Skeletal muscle satellite cell (primary cell): ENCODE measurements around the gene FHOD3.

Source experiments
- H3K27me3 ChIP-seq: 2 replicates; pipeline ENCODE4 v1.7.0; 2013; ENCODE audit warnings: low read length; ENCODE audit not compliant: control insufficient read depth, insufficient read depth
- H3K36me3 ChIP-seq: 2 replicates; pipeline ENCODE4 v1.7.0; 2013; ENCODE audit warnings: mild to moderate bottlenecking, control low read depth, low read length; ENCODE audit not compliant: insufficient read depth
- H3K4me1 ChIP-seq: 2 replicates; pipeline ENCODE4 v1.7.0; 2013; ENCODE audit warnings: low read length; ENCODE audit not compliant: control insufficient read depth, insufficient read depth
- H3K4me2 ChIP-seq: 2 replicates; pipeline ENCODE4 v1.7.0; 2013; ENCODE audit warnings: mild to moderate bottlenecking, low read length
- H3K4me3 ChIP-seq: 2 replicates; pipeline ENCODE4 v1.7.0; 2013; ENCODE audit warnings: low read length
- H3K9ac ChIP-seq: 2 replicates; pipeline ENCODE4 v1.7.0; 2013; ENCODE audit warnings: mild to moderate bottlenecking, low read depth, low read length, moderate library complexity
- H3K9me3 ChIP-seq: replicated peaks from 2 replicates; pipeline ENCODE4 v1.7.0; 2013; ENCODE audit warnings: mild to moderate bottlenecking, control low read depth, low read length

Gene FHOD3

DNA sequence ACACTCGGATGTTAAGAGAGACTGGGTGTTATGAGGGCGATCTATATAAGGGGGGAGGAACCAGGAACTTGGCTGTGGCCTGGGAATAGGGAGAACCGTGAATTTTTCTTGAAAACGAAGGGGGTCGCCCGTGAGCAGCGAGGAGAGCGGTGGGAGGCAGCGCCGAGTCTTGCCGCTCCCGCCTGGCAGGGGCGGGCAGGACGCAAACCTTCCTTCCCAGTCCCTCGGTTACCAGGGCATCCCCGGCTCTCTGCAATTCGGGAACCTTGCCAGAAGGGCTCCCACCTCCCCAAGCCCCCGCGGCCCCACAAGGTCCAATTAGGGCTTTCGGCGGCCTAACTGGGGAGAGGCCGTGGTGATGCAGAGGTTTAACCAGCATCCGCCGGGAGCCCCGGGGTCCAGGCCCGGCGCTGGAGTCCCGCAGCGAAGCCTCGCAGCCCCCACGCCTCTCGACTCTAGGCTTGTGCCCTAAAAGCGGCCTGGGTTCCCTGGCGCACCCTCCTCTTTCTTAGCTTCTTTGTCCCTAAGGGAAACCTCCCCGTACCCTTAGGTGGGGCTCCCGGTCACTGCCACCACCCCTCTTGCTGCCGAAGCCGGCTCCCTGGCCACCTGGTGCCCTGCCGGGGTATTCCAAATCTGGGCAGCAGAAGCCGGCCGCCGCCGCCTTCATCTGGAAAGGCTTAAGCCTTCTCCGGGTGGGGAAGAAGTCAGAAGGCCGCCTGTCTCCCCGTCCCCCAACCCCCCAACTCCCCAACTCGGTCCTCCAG, 680 bp upstream of the FHOD3 start:
- peak overlapping the region; percentile 84 for H3K9ac ChIP-seq
- H3K4me3 ChIP-seq = peak overlapping the region; percentile 79

DNA sequence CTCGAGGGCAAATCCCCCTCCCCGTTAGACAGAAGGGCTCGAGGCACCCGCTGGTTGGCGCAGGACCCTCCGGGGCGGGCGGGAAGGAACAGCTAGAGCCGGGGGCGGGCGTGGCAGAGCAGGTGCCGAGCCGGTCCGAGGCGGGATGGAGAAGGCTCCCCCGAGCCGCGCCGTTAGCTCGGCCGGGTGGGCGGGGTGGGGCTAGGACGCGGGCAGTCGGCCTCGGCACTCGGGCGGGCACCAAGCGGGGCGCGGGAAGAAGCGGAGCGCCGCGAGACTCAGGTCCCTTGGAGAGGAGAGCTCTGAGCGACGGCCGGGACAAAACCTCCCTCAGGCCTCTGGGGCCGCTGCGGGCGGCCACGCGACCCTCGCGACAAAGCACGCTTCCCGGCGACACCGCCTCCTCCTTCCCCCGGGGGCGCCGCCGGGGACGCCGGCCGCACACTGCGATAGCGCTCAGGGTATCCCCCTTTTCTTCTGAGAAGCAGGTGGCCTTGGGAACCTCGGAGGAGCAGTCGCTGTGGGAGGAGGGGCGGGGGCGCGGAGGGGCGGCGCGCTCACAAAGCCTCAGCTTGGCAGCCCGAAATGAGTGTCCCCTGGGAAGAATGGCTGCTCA, 721 bp downstream of the FHOD3 start:
- peak overlapping the region; percentile 76 for H3K9ac ChIP-seq
- H3K27me3 ChIP-seq = peaks cover 3% of the 10 kb centered on the region
- peak overlapping the region; percentile 79 for H3K4me3 ChIP-seq
- peak overlapping the region; percentile 86 for H3K4me2 ChIP-seq
- H3K4me1 ChIP-seq = peaks cover 13% of the 10 kb centered on the region
- no peaks in the 10 kb centered on the region for H3K9me3 ChIP-seq
- H3K36me3 ChIP-seq = no peaks in the 10 kb centered on the region

More for the DNA sequence above, 680 bp upstream of the FHOD3 start:
- Histone ChIP-seq H3K36me3 (no peaks in the 10 kb centered on the region), H3K4me2 (peak overlapping the region; percentile 86), H3K27me3 (peaks cover 3% of the 10 kb centered on the region), H3K4me1 (peaks cover 6% of the 10 kb centered on the region), H3K9me3 (no peaks in the 10 kb centered on the region)

DNA sequence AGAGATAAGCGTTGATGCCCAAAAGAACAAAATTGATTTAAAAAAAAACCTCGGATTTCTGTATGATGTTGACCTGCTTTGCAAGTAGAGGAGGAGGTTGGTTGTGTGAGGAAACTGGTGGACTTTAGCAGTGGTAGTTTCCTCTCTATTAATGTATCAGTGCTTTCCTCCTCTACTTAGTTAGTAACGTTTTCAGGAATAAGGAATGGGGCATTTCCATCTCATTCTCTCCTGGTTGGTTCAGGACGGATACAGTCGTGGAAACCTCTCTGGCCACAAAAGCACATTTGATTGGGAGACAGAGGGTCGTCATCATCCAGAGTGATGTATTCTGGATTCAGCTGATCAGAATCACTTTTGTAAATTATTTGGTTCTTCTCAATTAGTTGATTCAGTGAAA, 1.5 kb downstream of the FHOD3 start:
- Histone ChIP-seq H3K9me3 (no peaks in the 10 kb centered on the region), H3K4me3 (no peak overlapping the region), H3K36me3 (no peaks in the 10 kb centered on the region), H3K4me2 (no peak overlapping the region), H3K4me1 (peaks cover 13% of the 10 kb centered on the region), H3K27me3 (peaks cover 3% of the 10 kb centered on the region), H3K9ac (no peak overlapping the region)

DNA sequence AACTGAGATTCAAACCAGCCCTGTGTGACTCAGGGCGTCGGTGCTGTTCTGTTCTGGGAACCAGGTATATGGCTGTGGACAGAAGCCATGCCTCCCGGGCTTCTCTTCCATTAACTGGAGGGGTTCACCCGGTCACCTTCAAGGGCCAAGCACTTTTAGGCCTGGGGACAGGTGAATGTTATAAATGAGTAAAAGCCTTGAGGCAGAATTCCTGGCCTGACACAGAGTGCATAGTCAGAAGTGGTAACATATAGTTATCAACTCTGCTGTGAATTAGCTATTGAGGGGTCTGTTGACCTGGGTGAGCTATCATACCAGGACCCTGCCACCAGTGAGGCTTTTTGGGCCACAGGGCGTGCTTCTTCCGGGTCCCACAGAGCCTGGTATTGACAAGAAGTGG, 2.7 kb downstream of the FHOD3 start:
- H3K4me2 ChIP-seq = no peak overlapping the region
- no peak overlapping the region for H3K4me3 ChIP-seq
- H3K9ac ChIP-seq = no peak overlapping the region
- H3K9me3 ChIP-seq = no peaks in the 10 kb centered on the region
- peaks cover 9% of the 10 kb centered on the region for H3K4me1 ChIP-seq
- no peaks in the 10 kb centered on the region for H3K36me3 ChIP-seq
- H3K27me3 ChIP-seq = peaks cover 3% of the 10 kb centered on the region

DNA sequence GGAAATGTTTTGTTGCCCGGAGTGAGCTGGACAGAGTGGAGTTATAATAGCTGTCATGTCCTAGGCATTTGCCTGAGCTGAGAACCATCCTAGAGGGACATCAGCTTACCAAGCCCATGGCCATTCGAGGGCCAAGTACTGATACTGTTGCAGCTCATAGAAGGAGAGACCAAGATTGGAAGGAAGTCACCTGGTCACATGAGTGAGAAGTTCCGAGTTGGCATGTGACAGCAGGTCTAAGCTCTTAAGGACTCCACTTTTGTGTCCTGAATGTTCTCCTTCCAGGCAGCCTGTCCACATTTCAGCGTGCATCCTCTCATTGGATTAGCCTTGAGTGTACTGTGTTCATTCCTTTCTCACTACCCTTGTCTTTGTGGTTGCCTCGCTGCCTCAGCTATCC, 4.4 kb downstream of the FHOD3 start:
- no peak overlapping the region for H3K4me2 ChIP-seq
- no peaks in the 10 kb centered on the region for H3K9me3 ChIP-seq
- no peak overlapping the region for H3K9ac ChIP-seq
- no peak overlapping the region for H3K4me3 ChIP-seq
- H3K36me3 ChIP-seq = no peaks in the 10 kb centered on the region
- H3K27me3 ChIP-seq = no peaks in the 10 kb centered on the region
- peaks cover 6% of the 10 kb centered on the region for H3K4me1 ChIP-seq

DNA sequence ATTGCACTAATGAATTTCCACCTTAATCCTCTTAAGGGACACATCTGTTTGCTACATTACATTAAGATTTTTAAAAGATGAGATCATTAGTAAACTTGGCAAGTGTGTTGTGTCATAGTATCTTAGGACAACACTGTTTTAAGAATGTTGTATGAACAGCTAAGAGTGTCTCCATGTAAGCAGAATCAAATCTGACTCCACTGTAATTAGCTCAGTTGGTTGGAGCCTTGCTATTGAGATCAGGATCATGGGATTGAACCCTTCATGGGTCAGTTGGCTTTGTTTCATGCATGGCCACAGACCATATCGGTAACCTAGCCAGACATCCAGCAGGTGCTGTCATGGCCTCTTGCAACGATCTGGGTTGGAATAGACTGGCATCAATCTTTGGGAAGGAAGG, 5.2 kb downstream of the FHOD3 start:
- no peaks in the 10 kb centered on the region for H3K27me3 ChIP-seq
- no peaks in the 10 kb centered on the region for H3K9me3 ChIP-seq
- H3K36me3 ChIP-seq = no peaks in the 10 kb centered on the region
- no peak overlapping the region for H3K4me3 ChIP-seq
- H3K4me2 ChIP-seq = no peak overlapping the region
- H3K9ac ChIP-seq = no peak overlapping the region
- peaks cover 12% of the 10 kb centered on the region for H3K4me1 ChIP-seq

DNA sequence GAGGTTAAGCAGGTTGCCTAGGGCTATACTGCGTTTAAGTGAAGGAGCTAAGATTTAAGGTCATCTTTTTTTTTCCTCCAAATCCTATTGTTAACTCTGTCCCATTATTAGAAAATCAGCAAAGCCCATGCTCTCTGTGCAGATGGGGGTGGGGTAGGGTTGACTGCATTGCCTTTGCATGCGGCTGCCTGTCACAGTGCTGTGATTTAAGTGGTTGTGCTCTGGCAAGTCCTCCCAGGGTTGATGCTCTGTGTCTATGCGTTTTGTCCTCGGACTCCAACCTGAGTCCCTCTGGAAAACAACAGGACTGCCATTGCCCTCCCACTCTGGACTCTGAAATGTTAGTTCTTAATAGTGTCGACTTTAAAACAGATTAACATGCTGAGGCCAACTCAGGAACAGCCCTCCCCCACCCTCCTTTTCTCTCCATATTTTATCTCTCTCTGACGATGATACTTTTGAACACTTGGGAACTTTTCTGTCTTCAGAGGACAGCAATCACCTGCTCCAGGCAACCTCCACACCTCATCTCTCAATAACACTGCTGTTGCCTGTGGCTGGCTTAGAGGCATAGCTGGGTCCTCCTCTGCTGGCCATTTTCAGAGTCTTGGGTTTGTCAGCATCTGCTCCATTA, 5.8 kb downstream of the FHOD3 start:
- Histone ChIP-seq H3K4me2 (no peak overlapping the region), H3K4me1 (peaks cover 18% of the 10 kb centered on the region)

DNA sequence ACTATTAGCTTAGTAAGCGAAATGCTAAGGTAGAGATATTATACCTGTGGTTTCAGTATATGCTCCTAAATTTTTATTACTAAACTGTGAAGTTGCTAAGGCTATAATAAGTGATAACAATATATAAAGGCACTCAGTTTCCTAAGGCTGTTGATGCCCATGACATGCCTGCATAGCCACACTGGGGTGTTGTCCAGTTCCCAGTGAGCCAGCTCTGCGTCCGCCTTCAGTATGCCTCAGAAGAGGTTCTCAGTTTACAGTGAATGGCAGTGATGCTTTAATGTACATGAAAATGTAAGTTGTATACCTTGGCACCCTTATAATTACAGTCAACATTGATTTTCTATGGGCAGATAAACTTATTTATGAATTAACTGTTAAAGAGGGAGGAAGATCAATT, 7.2 kb downstream of the FHOD3 start:
- Histone ChIP-seq H3K4me2 (no peak overlapping the region), H3K4me1 (peaks cover 32% of the 10 kb centered on the region), H3K9ac (no peak overlapping the region), H3K36me3 (no peaks in the 10 kb centered on the region), H3K4me3 (no peak overlapping the region), H3K9me3 (no peaks in the 10 kb centered on the region), H3K27me3 (no peaks in the 10 kb centered on the region)

More for the DNA sequence above, 5.8 kb downstream of the FHOD3 start:
- H3K36me3 ChIP-seq = no peaks in the 10 kb centered on the region
- H3K27me3 ChIP-seq = no peaks in the 10 kb centered on the region
- no peak overlapping the region for H3K4me3 ChIP-seq
- no peaks in the 10 kb centered on the region for H3K9me3 ChIP-seq
- H3K9ac ChIP-seq = no peak overlapping the region

DNA sequence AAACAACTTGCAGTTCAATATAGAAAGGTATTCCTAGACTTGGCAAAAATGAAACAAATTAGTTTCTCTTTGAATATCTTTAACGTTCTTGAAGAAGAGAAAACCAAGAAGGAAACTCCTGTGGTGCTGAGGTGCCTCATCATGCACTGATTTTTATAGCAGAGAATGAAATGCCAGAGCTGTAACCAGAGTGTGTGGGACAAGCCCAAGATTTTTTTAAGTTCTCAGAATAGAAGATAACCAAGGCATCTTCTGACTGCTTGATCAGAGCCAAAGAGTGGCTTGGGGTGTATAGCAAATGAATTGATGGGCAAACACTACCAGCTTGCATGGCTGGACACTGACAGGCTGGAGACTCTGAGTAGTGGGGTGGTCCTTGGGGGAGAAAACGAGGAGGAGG, 7.9 kb downstream of the FHOD3 start:
- Histone ChIP-seq H3K27me3 (no peaks in the 10 kb centered on the region), H3K36me3 (no peaks in the 10 kb centered on the region), H3K4me3 (no peak overlapping the region), H3K9ac (no peak overlapping the region), H3K4me2 (no peak overlapping the region), H3K4me1 (peaks cover 39% of the 10 kb centered on the region), H3K9me3 (no peaks in the 10 kb centered on the region)

DNA sequence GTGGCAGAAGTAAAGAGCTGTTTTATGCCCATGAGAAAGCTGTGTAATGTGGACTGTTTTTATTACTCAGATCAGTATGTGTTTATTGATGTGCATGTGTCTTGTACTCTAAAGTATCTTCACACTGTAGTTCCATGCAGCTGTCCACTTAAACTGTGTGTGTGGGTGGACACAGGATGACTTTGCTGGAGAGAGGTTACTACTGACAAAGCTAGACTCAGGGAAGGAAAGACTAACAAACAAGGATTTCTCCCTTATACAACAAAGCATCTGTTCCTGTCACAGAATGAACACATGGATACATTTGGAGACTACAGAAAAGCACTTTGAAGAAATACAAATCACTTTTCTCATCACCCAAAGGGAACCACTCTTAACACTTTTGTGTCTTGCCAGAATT, 10.0 kb downstream of the FHOD3 start:
- Histone ChIP-seq H3K4me2 (no peak overlapping the region), H3K9me3 (no peaks in the 10 kb centered on the region), H3K36me3 (no peaks in the 10 kb centered on the region), H3K9ac (no peak overlapping the region), H3K4me3 (no peak overlapping the region), H3K27me3 (no peaks in the 10 kb centered on the region), H3K4me1 (peaks cover 40% of the 10 kb centered on the region)

DNA sequence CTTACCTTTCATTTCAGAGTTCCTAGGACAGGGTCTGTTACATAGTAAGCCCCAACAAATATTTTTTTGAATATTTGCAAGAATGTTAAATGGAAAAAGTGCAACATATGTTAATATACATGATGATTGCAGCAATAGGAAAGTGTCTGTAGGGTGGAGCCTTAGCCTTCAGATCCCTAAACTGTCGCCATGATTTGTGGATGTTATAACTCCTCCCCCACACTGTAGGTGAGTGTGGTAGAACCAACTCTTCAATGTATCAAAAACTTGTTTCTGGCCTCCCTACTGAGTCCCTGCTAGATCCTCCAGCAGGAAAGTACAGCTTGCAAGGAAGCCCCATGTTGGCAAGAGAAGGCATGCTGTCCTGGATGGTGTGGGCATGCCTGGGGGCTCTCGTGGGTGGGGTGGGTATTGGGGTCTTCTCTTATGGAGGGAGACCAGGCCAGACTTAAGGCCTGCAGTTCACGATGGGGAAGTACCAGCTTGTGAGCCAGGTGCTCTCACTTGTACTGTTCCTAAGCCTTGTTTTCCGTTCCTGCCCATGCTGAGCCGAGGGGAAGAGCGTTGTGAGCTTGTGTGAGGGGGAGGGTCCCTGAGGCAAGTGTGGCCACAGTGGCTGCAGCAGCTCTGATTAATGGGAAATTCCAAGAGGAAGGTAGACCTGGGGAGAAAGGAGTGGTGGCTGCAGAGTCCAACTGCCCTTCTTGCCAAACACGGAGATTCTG, 11.4 kb downstream of the FHOD3 start:
- no peaks in the 10 kb centered on the region for H3K27me3 ChIP-seq
- H3K36me3 ChIP-seq = no peaks in the 10 kb centered on the region
- H3K9me3 ChIP-seq = no peaks in the 10 kb centered on the region
- peak overlapping the region; percentile 61 for H3K4me2 ChIP-seq
- peaks cover 50% of the 10 kb centered on the region for H3K4me1 ChIP-seq
- H3K4me3 ChIP-seq = peak overlapping the region; percentile 29
- H3K9ac ChIP-seq = peak overlapping the region; percentile 61
